RWPE2 (cell line): ENCODE results near the gene ABCC9.
A peak's percentile ranks its signal among the peaks of the same experiment; 100 is the strongest.
"Not testable (repeated sequence)": the region's sequence is repeated elsewhere in the genome, so short reads cannot be mapped to it uniquely, and the experiment has no call there.

Experiments used
- ATAC-seq: fragments of 200-7000 bp; cut with Tn5 transposase; 3 replicates; pipeline ENCODE4 v1.9.1; 2021; ENCODE audit warnings: low read depth
- DNase-seq: peaks from one replicate; pipeline ENCODE4 v3.0.0-alpha.2; 2020; ENCODE audit warnings: low spot score
- H3K27ac ChIP-seq: fragments of 450-650 bp; 2 replicates; pipeline ENCODE4 v1.5.1; 2017; ENCODE audit warnings: mild to moderate bottlenecking; ENCODE audit not compliant: poor library complexity, severe bottlenecking
- H3K27me3 ChIP-seq: fragments of 250-450 bp; sonication (Bioruptor Pico); 2 replicates; pipeline ENCODE4 v1.5.1; 2021; ENCODE audit warnings: mild to moderate bottlenecking, moderate library complexity; ENCODE audit not compliant: insufficient read depth, poor library complexity, severe bottlenecking
- H3K36me3 ChIP-seq: fragments of 250-450 bp; sonication (Bioruptor Pico); 2 replicates; pipeline ENCODE4 v1.5.1; 2020; ENCODE audit warnings: low read depth, mild to moderate bottlenecking, moderate library complexity
- H3K4me1 ChIP-seq: fragments of 250-450 bp; sonication (Bioruptor Pico); 2 replicates; pipeline ENCODE4 v1.5.1; 2021; ENCODE audit warnings: mild to moderate bottlenecking, moderate library complexity; ENCODE audit not compliant: insufficient read depth, poor library complexity, severe bottlenecking
- H3K4me3 ChIP-seq: fragments of 250-450 bp; sonication (Bioruptor Pico); 2 replicates; pipeline ENCODE4 v1.5.1; 2021; ENCODE audit warnings: mild to moderate bottlenecking, moderate library complexity; ENCODE audit not compliant: severe bottlenecking
- H3K9me3 ChIP-seq: fragments of 250-450 bp; sonication (Bioruptor Pico); 2 replicates; pipeline ENCODE4 v1.5.1; 2021; ENCODE audit warnings: mild to moderate bottlenecking, moderate library complexity; ENCODE audit not compliant: severe bottlenecking
- TF ChIP-seq, protein P1 (sequence below): fragments of 450-650 bp; IDR thresholded peaks from one replicate; pipeline ENCODE4 v1.5.1; 2017; ENCODE audit warnings: mild to moderate bottlenecking, moderate library complexity; ENCODE audit not compliant: poor library complexity, severe bottlenecking

The ABCC9 gene

DNA sequence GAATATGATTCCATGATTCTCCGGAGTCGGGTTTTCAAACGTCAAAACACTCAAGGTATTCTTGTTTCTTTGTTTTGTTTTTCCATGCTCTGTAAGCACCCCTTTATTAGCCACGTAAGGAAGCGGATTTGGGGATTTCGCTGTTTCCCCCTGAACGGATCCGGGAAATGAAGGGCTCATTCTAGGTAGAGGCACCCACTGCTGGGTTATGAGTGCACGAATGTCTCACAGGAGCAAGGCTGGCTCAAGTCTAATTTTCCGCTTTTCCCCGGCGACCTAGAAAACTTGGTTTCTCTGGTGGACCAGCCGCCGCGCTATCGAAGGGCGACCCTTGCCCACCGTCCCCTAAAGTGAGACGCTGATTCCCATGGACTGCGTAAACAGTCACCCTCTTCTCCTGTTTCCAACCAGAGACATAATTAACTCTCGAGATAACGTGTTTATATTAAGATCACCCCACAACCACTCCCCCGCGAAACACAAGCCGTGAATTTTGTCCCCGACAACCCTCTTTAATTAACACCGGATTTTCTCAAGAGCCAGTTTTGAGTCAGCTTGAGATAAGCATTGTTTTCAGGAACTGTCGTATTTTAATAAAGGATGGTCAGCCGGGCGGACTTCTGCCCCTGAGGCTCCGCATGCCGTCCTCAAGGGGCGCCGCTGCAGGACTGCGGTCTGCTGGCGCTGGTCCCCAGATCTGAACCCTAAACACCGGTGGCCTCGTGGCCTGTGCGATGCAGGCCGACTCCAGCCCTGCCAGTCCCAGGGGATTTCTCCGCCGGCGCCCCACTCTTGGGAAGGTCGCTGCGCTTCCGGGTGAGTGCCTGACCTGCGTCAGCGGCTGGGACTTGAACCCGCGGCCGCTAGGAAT is 515 bp upstream of the ABCC9 start:
- Histone ChIP-seq H3K27ac (no peak overlapping the region), H3K27me3 (peaks cover 37% of the 10 kb centered on the region), H3K4me1 (no peaks in the 10 kb centered on the region), H3K4me3 (no peak overlapping the region), H3K36me3 (no peaks in the 10 kb centered on the region), H3K9me3 (no peaks in the 10 kb centered on the region)
- DNase-seq (no peak), ATAC-seq (no peak)
- TF ChIP-seq, protein P1, sequence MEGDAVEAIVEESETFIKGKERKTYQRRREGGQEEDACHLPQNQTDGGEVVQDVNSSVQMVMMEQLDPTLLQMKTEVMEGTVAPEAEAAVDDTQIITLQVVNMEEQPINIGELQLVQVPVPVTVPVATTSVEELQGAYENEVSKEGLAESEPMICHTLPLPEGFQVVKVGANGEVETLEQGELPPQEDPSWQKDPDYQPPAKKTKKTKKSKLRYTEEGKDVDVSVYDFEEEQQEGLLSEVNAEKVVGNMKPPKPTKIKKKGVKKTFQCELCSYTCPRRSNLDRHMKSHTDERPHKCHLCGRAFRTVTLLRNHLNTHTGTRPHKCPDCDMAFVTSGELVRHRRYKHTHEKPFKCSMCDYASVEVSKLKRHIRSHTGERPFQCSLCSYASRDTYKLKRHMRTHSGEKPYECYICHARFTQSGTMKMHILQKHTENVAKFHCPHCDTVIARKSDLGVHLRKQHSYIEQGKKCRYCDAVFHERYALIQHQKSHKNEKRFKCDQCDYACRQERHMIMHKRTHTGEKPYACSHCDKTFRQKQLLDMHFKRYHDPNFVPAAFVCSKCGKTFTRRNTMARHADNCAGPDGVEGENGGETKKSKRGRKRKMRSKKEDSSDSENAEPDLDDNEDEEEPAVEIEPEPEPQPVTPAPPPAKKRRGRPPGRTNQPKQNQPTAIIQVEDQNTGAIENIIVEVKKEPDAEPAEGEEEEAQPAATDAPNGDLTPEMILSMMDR: no peak

DNA sequence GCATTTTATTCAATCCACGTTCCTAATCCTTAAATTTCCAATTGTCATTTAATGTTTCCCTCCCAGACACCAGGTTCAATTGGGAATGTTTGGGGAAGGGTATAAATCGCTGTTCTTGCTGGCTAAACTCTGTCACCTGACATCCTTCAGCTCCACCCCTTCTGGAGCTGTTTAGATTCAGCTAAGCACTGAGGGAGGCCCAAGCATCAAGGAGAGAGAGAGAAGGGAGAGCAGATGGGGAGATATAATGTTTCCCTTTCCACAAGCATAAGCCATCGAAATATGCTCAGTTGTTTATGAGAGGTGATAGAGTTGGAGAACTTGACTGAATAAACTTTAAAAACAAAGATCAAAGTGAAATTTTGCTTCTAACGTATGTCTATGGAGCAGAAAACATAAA is 1.8 kb downstream of the ABCC9 start:
- Histone ChIP-seq H3K27ac (no peak overlapping the region), H3K4me1 (no peaks in the 10 kb centered on the region), H3K27me3 (peaks cover 37% of the 10 kb centered on the region), H3K4me3 (no peak overlapping the region), H3K9me3 (no peaks in the 10 kb centered on the region), H3K36me3 (no peaks in the 10 kb centered on the region)
- ATAC-seq (no peak), DNase-seq (no peak)
- TF ChIP-seq, protein P1: no peak

DNA sequence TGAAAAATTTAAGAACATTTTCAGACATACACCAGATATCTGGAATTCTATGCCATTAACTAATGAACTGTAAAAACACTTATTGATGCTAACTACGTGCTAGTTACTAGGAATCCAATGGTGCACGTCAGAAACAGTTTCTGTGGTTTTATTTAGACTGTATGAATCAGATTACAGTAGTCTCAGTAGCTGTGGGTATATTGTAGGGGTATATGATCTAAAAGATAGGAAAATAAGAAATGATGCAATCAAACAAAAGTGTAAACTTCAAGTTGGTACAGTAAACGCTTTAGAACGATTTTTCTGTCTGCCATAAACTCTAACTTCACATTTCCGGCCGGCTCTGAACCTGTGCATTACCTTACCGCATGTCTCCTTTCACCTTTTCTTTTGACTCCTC is 2.3 kb downstream of the ABCC9 start:
- Histone ChIP-seq H3K27me3 (peaks cover 37% of the 10 kb centered on the region), H3K9me3 (no peaks in the 10 kb centered on the region), H3K4me1 (no peaks in the 10 kb centered on the region), H3K27ac (no peak overlapping the region), H3K4me3 (no peak overlapping the region), H3K36me3 (no peaks in the 10 kb centered on the region)
- ATAC-seq (no peak), DNase-seq (no peak)
- TF ChIP-seq, protein P1: no peak

DNA sequence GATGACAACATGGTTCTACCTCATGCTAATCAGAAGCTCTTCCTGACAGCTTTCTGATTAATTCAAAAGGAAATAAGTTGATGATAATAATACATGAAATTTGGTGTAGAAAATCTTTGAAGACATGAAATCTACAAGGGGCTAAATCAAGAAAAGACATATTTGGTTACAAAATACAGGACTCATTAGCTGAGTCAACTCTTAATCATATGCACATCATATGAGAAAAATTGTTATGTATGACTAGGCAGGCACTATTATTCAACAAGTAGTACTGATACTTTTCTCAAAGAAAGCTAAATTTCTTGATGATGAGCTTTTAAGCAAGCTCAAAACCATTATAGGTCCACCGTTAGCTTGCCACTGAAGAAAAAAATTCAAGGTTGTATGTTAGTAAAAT is 7.1 kb downstream of the ABCC9 start:
- peak; percentile 42; the same call in 2 of the 3 replicates for ATAC-seq
- no peaks in the 10 kb centered on the region for H3K9me3 ChIP-seq
- TF ChIP-seq, protein P1: no peak
- DNase-seq: no peak
- H3K27ac ChIP-seq: no peak overlapping the region
- H3K4me1 ChIP-seq: no peaks in the 10 kb centered on the region
- H3K36me3 ChIP-seq: no peaks in the 10 kb centered on the region
- no peak overlapping the region for H3K4me3 ChIP-seq
- H3K27me3 ChIP-seq: peaks cover under 1% of the 10 kb centered on the region

DNA sequence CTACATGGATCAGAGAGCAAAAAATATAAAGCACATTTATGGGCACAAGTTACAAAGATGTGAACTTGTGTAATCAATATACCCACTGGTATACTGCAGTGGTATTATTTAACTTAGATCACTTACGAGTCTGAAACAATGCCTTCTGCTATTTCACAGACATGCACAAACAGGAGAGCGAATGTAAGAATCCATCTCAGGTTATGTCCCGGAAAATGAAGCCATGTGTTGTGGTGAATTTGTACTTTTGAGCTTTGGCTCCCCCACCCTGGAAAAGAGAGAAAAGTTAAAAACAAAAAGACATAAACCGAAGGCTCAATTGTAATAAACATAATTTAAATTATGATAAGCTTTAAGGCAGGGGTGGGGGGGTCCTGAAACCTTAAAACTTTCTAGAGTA is 7.6 kb downstream of the ABCC9 start:
- Histone ChIP-seq H3K36me3 (no peaks in the 10 kb centered on the region), H3K27ac (no peak overlapping the region), H3K9me3 (no peaks in the 10 kb centered on the region), H3K4me1 (no peaks in the 10 kb centered on the region), H3K4me3 (no peak overlapping the region), H3K27me3 (no peaks in the 10 kb centered on the region)
- ATAC-seq: no peak
- TF ChIP-seq, protein P1: no peak
- DNase-seq: no peak

DNA sequence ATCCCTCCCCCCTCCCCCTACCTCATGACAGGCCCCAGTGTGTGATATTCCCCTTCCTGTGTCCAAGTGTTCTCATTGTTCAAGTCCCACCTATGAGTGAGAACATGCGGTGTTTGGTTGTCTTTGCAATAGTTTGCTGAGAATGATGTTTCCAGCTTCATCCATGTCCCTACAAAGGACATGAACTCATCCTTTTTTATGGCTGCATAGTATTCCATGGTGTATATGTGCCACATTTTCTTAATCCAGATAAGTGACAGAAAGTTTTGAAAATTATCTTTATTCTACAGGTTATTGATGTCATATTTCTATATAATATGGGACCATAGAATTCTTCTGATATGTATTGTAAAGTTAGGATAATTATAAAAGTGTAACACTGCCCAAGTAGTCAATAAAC is 11.3 kb downstream of the ABCC9 start:
- not testable (repeated sequence) for H3K36me3 ChIP-seq, H3K27ac ChIP-seq, H3K4me1 ChIP-seq, DNase-seq, H3K4me3 ChIP-seq, ATAC-seq, H3K9me3 ChIP-seq, H3K27me3 ChIP-seq
